ENCODE measurements around the gene CLSTN2.

The CLSTN2 gene

GRCh38 chr3:140573011-140573410 lies 638.0 kb downstream of the CLSTN2 start:
- no peak for DNase-seq

GRCh38 chr3:140574375-140574774 lies 639.4 kb downstream of the CLSTN2 start:
- DNase-seq, result no peak

DNA sequence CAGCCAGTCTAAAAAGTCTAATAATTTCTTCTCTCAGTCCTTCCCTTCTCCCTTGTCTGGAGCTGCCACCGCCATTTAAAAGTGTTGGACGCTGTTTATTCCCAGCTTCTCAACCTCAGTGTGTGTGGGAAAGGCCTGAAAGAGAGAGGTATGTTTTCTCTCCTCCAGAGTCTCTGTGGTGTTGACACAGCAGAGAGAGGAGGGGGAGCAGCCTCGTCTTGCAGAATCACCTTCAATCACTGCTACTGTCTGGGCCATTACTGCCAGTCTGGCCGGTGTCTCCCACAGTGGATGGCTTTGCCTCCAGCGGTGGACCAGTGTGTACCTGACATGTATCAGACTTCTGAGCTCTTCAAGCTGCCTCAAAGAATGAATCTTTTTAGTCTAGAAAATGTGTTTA lies 641.5 kb downstream of the CLSTN2 start:
- no peak for DNase-seq

DNA sequence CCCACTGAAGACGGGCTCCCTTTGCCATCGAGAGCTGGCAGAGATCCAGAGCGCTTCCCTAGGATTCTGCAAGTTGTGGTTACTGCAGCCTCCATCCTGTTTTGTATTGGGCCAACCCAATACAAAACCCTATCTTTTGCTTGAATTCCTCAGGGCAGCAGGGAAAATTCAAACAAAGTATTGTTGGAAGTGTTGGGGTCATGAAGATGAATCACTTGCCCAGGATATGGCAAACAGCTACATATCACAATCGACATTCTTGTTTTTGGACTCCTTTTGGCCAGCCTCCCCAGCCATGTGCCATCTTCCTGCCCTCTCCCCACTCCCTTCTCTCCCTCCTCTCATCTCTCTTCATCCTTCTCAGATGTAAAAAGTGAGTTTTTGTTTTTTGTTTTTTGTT lies 642.9 kb downstream of the CLSTN2 start:
- DNase-seq, result no peak

DNA sequence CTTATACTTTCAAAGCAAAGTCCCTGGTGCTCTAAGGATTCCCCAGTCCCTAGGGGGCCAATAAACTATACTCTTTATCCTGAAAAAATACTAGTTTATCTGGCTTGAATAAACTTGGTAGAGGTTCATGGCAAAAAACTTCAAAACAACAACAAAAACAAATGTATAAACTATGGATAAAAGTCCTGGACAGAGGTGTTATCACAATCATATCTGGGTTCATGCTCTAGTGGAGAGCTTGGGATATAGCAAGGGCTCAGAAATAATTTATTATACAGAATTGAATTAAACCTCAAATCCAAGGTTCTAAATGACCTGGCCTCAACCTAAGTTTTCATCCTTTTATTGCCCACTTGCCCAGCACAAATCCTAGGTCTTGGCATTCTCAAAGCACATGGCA lies 644.3 kb downstream of the CLSTN2 start:
- no peak for DNase-seq

- DNase-seq, result no peak
Measured at GRCh38 chr3:140580746-140581145, 645.8 kb downstream of the CLSTN2 start.

DNA sequence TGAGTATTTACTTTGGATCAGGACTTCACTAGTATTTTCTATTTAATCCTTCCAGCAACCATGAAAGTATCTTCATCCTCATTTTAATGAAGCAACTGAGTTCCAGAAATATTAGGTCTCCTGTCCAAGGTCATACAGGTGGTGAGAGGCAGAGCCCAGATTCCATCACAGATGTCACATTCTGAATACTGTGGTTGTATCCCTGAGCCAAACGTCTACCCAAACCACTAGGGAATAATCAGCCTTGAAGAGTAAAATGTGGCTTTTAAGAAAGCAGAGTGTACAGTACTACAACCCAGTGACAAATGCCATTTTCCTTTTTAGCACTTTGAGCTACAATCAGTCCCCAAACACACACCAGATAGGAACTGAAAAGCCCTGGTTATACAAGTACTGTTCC lies 649.6 kb downstream of the CLSTN2 start:
- no peak for DNase-seq

GRCh38 chr3:140585828-140586227 lies 650.8 kb downstream of the CLSTN2 start:
- DNase-seq, result no peak

DNA sequence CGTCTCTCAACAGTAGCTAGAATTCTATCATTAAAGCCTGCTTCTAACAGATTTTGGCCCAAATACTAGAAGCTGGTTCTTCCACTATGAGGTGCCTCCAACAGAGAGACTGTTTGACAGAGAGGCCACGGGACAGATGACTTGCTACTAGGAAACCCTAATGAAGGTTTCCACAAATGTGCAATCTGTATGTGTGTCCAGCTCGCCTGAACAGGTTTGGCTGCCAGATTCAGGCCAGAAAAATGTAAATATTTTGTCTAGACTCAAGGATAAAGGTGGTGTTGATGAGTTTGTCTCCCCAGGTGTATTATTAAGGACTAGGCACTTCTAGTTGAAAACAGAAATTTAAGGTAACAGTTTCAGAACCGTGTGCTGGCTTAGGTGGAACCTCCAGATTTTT lies 651.3 kb downstream of the CLSTN2 start:
- no peak for DNase-seq

DNA sequence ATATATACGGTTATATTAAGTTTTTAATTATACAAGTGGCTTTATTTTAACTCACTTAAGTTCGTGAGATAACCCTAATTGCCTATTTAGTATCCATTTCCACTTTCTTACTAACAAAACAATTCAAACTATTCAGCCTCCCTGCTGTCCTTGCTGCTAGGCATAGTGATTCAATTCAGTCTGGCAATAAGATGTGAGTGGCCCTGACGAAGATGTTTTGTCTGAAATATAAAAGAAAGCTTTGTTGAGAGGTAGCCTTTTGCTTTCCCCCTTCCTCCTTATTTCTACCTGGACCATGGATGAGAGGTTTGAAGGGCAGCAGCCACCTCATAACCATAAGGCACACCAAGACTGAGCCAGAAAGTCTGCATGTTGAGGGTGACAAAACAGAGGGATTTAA lies 653.6 kb downstream of the CLSTN2 start:
- no peak for DNase-seq

DNA sequence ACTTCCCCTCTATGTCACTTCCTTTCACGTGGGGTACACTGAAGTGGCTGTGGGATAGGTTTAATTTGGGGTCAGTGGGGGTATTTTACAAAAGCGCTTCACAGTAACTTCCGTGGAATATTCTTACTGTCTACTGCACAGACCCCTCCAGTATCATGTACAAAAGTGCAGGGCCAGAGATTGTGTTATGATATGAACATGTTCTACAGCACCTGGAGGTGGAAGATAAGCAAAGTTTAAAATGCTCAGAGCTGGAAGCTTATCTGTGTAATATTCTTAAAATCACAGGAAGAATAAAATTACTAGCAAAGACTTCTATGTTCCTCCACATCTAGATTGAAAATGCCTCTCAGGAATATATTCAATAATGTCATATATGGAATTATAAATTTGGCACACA lies 658.8 kb downstream of the CLSTN2 start:
- no peak for DNase-seq

- peak; percentile 45 for DNase-seq
Measured at GRCh38 chr3:140595295-140595694, 660.3 kb downstream of the CLSTN2 start.

DNA sequence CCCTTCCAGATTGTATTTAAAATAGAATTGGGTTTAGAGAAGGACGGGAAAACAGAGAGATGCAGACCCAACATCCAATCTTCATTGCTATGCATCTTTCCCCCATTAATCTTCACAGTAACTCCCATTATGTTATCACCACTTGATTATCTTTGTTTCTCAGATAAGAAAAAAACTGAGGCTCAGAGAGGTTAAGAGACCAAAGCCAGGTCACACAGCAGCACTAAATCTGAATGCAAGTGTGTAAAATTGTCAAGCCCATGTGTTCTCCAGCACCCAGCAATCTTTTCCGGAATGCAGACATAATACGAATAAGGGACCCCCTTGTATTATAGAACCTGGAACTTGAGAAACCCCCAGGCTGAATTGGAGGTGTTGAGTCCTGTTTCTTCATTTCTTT lies 662.4 kb downstream of the CLSTN2 start:
- DNase-seq, result no peak

DNA sequence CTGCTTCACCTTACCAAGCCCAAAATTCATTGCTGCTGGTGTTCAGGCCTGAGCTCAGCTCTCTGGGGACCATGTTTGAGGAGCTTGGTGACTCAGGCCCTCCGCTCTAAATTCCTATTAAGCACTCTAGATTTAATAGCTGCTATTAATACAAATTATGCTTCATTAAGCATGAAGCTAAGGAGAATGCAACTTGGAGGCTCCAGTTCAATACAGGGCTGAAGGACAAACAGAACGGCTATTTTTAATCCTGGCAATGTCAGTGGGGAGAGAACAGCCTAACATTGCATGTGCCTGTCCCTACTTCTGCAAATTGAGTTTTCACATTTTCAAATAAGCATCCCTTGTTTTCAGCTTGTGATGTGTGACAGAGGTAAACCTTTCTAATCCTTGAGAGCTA lies 662.8 kb downstream of the CLSTN2 start:
- no peak for DNase-seq

GRCh38 chr3:140599009-140599408 lies 664.0 kb downstream of the CLSTN2 start:
- no peak for DNase-seq

DNA sequence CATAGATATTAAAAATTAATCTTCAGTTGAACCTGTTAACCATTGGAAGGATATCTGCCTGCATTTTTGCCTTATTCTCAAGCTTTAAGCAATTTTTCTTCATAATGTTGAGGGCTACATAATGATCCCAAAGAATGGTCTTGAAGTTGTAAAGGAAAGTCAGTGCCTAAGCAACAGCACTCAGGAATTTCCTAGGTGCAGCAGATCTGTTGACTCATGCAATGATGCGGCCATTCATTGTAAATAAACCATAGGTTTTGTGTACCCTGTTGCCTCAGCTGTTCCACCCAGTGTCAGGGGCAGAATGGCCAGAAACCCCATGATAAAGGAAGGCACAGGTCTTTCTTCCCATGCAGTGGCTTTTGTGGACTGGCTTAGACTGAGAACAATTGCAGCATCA lies 664.5 kb downstream of the CLSTN2 start:
- DNase-seq, result no peak

DNA sequence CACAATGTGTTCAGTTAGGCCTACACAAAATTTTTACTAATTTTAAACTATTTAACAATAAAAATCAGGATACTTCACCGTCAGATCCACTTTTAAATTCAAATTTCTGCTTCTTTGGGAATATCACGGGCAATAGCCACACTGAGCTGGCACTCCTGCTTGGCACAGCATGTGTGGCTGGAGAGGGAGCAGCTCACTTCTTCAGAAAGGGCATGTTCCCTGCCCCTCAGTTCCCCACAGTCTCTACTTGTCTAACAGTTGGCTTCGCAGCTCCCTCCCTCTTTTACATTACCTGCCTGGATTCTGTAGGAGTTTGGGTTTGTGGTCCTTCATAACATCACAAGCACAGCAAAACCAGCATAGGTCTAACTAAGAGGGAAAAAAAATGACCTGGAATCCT lies 666.9 kb downstream of the CLSTN2 start:
- no peak for DNase-seq

DNA sequence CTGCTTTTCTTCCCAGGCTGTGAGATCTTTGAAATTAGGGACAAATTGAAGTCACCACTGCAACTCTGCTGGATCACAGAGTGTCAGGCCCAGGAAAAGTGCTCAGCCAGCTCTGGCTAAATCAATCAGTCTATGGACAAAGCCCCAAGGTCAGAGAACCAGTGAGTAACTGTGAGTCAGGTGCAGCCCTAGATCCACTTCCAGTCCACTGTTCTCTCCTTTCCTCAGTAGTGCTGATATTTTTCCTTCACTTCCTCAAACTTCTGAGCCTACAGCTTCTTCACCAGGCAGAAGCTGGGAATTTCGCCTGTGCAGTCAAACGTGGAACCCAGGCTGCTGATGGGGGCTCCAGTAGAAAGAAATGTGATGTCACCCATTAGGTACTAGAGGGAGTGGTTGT lies 667.8 kb downstream of the CLSTN2 start:
- no peak for DNase-seq

GRCh38 chr3:140603766-140604165 lies 668.8 kb downstream of the CLSTN2 start:
- DNase-seq, result no peak

- DNase-seq, result no peak
Measured at GRCh38 chr3:140610544-140610943, 675.6 kb downstream of the CLSTN2 start.

GRCh38 chr3:140614001-140614400 lies 679.0 kb downstream of the CLSTN2 start:
- DNase-seq, result no peak

DNA sequence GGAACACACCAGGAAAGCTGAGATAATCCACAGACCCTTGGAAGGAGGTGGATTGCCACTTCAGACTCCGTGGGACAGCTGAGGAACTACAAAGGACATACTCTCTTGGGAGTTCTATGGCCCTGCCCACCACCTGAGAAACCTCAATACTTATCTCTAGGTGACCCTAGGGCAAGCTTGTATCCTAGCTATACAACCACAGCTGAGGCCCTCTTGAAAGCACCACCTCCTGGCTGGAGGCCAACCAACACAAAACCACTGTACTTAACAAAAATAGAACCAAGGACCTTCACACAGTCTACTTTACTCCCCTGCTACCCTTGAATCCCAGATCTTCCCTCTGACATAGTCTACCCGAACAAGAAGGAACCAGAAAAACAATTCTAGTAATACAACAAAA lies 682.1 kb downstream of the CLSTN2 start:
- DNase-seq, result no peak

GRCh38 chr3:140626856-140627255 lies 691.9 kb downstream of the CLSTN2 start:
- DNase-seq, result no peak

Measured in OCI-M1 (cell line).